CD4-positive, alpha-beta T cell (primary cell): ENCODE results near the gene GUCA2A. TPM values are rescaled to one million over a fixed set of nuclear protein-coding genes. Genes with fewer than 3 reads are reported as not detected.

Experiments
- ATAC-seq: fragments of 200-7000 bp; cut with Tn5 transposase; one replicate; pipeline ENCODE4 v1.10.0; 2022; ENCODE audit warnings: mild to moderate bottlenecking; ENCODE audit not compliant: poor library complexity
- CTCF ChIA-PET: fragments of 350-600 bp; sonication (Branson Sonifier 250); formaldehyde crosslinking; loops from one replicate; lab custom pipeline; 2021; ENCODE audit warnings: antibody characterized with exemption, inconsistent platforms; lab: Charles Lee
- POLR2A ChIA-PET: fragments of 350-600 bp; sonication (Branson Sonifier 250); formaldehyde crosslinking; loops from one replicate; lab custom pipeline; 2021; ENCODE audit warnings: antibody characterized with exemption, inconsistent platforms; lab: Charles Lee
- DNase-seq, 14 experiments: peaks; one replicate each; pipeline ENCODE4 v3.0.0-alpha.2; 2013 to 2020; ENCODE audit warnings: mixed read lengths in 2 of 14
- H3K27ac ChIP-seq, 2 donors: one replicate each; pipeline versions ENCODE4 v1.5.1 to v1.7.0; 2013; ENCODE audit warnings: low read length in 2 of 2, low read depth in 1 of 2, mild to moderate bottlenecking in 1 of 2
- H3K27me3 ChIP-seq, 2 experiments: 1 replicate in 1 of 2; 2 replicates in 1 of 2; pipeline versions ENCODE4 v1.6.1 to v1.7.0; 2013; ENCODE audit warnings: low read length in 2 of 2, control low read depth in 1 of 2, mild to moderate bottlenecking in 1 of 2, moderate library complexity in 1 of 2; ENCODE audit not compliant: insufficient read depth in 2 of 2, control insufficient read depth in 1 of 2
- H3K36me3 ChIP-seq: one replicate; pipeline ENCODE4 v1.6.1; 2013; ENCODE audit warnings: low read length, control low read depth; ENCODE audit not compliant: insufficient read depth
- H3K4me1 ChIP-seq: one replicate; pipeline ENCODE4 v1.6.1; 2013; ENCODE audit warnings: low read length, control low read depth; ENCODE audit not compliant: insufficient read depth
- H3K4me3 ChIP-seq: one replicate; pipeline ENCODE4 v1.5.1; 2013; ENCODE audit warnings: mild to moderate bottlenecking, low read length, moderate library complexity
- H3K9me3 ChIP-seq, 2 experiments: 1 replicate in 1 of 2; 2 replicates in 1 of 2; pipeline versions ENCODE4 v1.6.1 to v1.7.0; 2013; ENCODE audit warnings: low read length in 2 of 2, mild to moderate bottlenecking in 2 of 2, control low read depth in 1 of 2, moderate library complexity in 1 of 2; ENCODE audit not compliant: control insufficient read depth in 1 of 2, insufficient read depth in 1 of 2
- H3K27ac Mint-ChIP-seq: one replicate; pipeline ENCODE4 v1.8.0; 2020; ENCODE audit warnings: mixed read lengths
- H3K27me3 Mint-ChIP-seq: one replicate; pipeline ENCODE4 v1.8.0; 2021; ENCODE audit warnings: mixed read lengths
- H3K36me3 Mint-ChIP-seq: one replicate; pipeline ENCODE4 v1.8.0; 2021; ENCODE audit warnings: low read depth, mixed read lengths
- H3K4me1 Mint-ChIP-seq: one replicate; pipeline ENCODE4 v1.8.0; 2021; ENCODE audit warnings: low read depth, mixed read lengths
- H3K4me3 Mint-ChIP-seq: one replicate; pipeline ENCODE4 v1.8.0; 2020; ENCODE audit warnings: mild to moderate bottlenecking, mixed read lengths
- H3K9me3 Mint-ChIP-seq: one replicate; pipeline ENCODE4 v1.8.0; 2020; ENCODE audit warnings: mixed read lengths
- CTCF ChIP-seq: fragments of 200-600 bp; IDR thresholded peaks from one replicate; pipeline ENCODE4 v1.8.0; 2022; ENCODE audit warnings: antibody characterized with exemption, mild to moderate bottlenecking
- intact Hi-C, 2 experiments: fragments of 100-400 bp; cut with DNase I in 1 of 2; cut with micrococcal nuclease in 1 of 2; formaldehyde crosslinking; loops; one replicate each; pipeline versions ENCODE4 v1.15.1 to v1.9.0; 2023 to 2025; cut with DNase I, micrococcal nuclease
- total RNA-seq, 174 experiments: library from RNA in 2 of 174; stranded (reverse) in 2 of 174; gene quantifications; one replicate each; pipeline ENCODE4 v1.2.3 and lab custom pipeline; 2021 to 2026

Gene GUCA2A
- total RNA-seq, 2 experiments from 2014 or later = not detected

DNA sequence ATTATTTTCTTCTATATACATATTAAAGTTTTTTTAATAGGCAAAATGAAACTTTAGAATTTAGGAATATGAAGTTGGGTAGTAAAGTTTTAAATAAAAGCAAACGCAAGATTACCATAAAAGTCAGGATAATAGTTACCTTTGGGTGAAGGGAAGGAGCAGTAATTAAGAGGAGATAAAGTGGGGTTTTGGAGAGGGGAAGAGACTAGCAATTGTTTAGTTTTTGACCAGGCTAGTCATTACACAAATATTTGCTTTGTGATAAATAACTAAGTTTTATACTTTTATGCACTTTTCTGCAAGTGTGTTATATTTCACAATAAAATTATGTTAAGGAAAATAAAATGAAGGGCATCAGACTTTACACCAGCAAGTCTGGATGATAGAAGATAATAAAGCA, 39.0 kb downstream of the GUCA2A start:
- Histone ChIP-seq H3K27ac (no peak overlapping the region), H3K36me3 (no peaks in the 10 kb centered on the region), H3K9me3 (peaks cover 0 to 3% of the 10 kb centered on the region in 2 experiments), H3K4me1 (no peaks in the 10 kb centered on the region), H3K27me3 (no peaks in the 10 kb centered on the region), H3K4me3 (no peak overlapping the region)
- ChIA-PET CTCF (no interaction called here), POLR2A (no interaction called here)
- no peak overlapping the region for H3K4me3 Mint-ChIP-seq
- H3K9me3 Mint-ChIP-seq = peaks cover 2% of the 10 kb centered on the region
- no peak overlapping the region for H3K27ac Mint-ChIP-seq
- H3K27me3 Mint-ChIP-seq = peaks cover 8% of the 10 kb centered on the region
- intact Hi-C loops = no loop called here
- no peaks in the 10 kb centered on the region for H3K36me3 Mint-ChIP-seq
- ATAC-seq (no peak), DNase-seq (no peak)
- no peaks in the 10 kb centered on the region for H3K4me1 Mint-ChIP-seq
- no peak for TF ChIP-seq CTCF

DNA sequence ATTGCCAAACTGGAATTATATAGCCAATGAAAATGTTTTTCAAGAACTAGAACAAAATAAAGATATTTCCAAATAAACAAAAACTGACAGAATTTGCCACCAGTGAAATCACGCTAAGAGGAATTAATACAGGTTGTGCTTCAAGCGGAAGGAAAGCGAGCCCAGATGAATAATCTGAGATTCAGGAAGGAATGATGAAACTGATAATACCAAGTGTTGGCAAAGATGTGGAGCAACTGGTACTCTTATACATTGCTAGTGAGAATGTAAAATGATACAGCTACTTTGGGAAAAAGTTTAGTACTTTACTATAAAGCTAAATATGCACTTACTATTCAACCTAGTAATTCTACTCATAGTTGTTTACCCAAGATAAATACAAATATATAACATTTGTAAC, 42.1 kb downstream of the GUCA2A start:
- H3K27me3 ChIP-seq = peaks cover 0 to 2% of the 10 kb centered on the region in 2 experiments
- H3K4me3 ChIP-seq = no peak overlapping the region
- H3K4me1 Mint-ChIP-seq = no peaks in the 10 kb centered on the region
- H3K27me3 Mint-ChIP-seq = peaks cover 4% of the 10 kb centered on the region
- H3K36me3 Mint-ChIP-seq = no peaks in the 10 kb centered on the region
- H3K4me3 Mint-ChIP-seq = no peak overlapping the region
- ATAC-seq (no peak), DNase-seq (no peak)
- peaks cover 2% of the 10 kb centered on the region for H3K9me3 Mint-ChIP-seq
- no peak for TF ChIP-seq CTCF
- no peaks in the 10 kb centered on the region for H3K36me3 ChIP-seq
- H3K9me3 ChIP-seq = peaks cover 0 to 3% of the 10 kb centered on the region in 2 experiments
- intact Hi-C loops = no loop called here
- no peak overlapping the region for H3K27ac Mint-ChIP-seq
- no peaks in the 10 kb centered on the region for H3K4me1 ChIP-seq
- ChIA-PET CTCF (no interaction called here), POLR2A (no interaction called here)
- H3K27ac ChIP-seq = no peak overlapping the region

DNA sequence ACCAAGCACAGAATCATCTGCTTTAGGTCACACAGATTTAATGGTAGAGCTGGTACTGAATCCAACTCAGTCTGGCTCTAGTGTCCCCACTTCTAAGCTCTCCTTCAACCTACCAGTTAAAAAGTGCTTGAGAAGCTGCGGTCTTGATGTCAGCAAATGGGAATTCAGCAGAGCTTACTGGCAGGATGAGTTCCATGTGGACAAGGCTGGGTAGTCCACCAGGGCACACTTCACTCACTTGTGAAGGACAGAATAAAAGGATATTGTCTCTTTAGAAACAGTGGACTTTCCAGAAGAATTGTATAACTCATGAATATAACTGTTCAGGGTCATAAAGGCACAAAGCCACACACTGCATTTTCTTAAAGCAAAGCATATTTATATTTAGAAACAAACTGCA, 46.4 kb downstream of the GUCA2A start:
- CTCF ChIA-PET = no interaction called here
- intact Hi-C loops = no loop called here
- POLR2A ChIA-PET = no interaction called here

More for the DNA sequence above, 46.4 kb downstream of the GUCA2A start:
- H3K36me3 ChIP-seq = no peaks in the 10 kb centered on the region
- Mint-ChIP-seq H3K4me3 (no peak overlapping the region), H3K36me3 (no peaks in the 10 kb centered on the region), H3K27me3 (peaks cover 10% of the 10 kb centered on the region), H3K9me3 (peaks cover 2% of the 10 kb centered on the region), H3K4me1 (no peaks in the 10 kb centered on the region), H3K27ac (no peak overlapping the region)
- no peak for TF ChIP-seq CTCF
- H3K9me3 ChIP-seq = peaks cover 0 to 3% of the 10 kb centered on the region in 2 experiments
- no peaks in the 10 kb centered on the region for H3K4me1 ChIP-seq
- ATAC-seq (no peak), DNase-seq (no peak)
- H3K4me3 ChIP-seq = no peak overlapping the region
- peaks cover 2 to 3% of the 10 kb centered on the region in 2 experiments for H3K27me3 ChIP-seq
- H3K27ac ChIP-seq = no peak overlapping the region
